Endothelial cell (in vitro differentiated cells): Measurements from ENCODE around the gene CEP95. TPM values are rescaled to one million over a fixed set of nuclear protein-coding genes. Genes with fewer than 3 reads are reported as not detected.

ENCODE experiments used
- DNase-seq: peaks from one replicate; pipeline ENCODE4 v3.0.0; 2021; ENCODE audit warnings: low spot score
- H3K27ac Mint-ChIP-seq: one replicate; pipeline ENCODE4 v1.8.0; 2021; ENCODE audit warnings: mixed read lengths, inconsistent platforms; ENCODE audit not compliant: unreplicated experiment
- H3K27me3 Mint-ChIP-seq: one replicate; pipeline ENCODE4 v1.8.0; 2021; ENCODE audit warnings: mild to moderate bottlenecking, moderate library complexity, mixed read lengths, inconsistent platforms; ENCODE audit not compliant: unreplicated experiment
- H3K36me3 Mint-ChIP-seq: one replicate; pipeline ENCODE4 v1.8.0; 2021; ENCODE audit warnings: mild to moderate bottlenecking, low read depth, mixed read lengths, inconsistent platforms; ENCODE audit not compliant: unreplicated experiment
- H3K4me1 Mint-ChIP-seq: one replicate; pipeline ENCODE4 v1.8.0; 2021; ENCODE audit warnings: mild to moderate bottlenecking, mixed read lengths, inconsistent platforms; ENCODE audit not compliant: unreplicated experiment
- H3K4me3 Mint-ChIP-seq: one replicate; pipeline ENCODE4 v1.8.0; 2021; ENCODE audit warnings: mild to moderate bottlenecking, mixed read lengths, inconsistent platforms; ENCODE audit not compliant: unreplicated experiment
- H3K9me3 Mint-ChIP-seq: one replicate; pipeline ENCODE4 v1.8.0; 2021; ENCODE audit warnings: mixed read lengths, inconsistent platforms; ENCODE audit not compliant: unreplicated experiment
- CTCF ChIP-seq: fragments of 200-600 bp; sonication (generic); IDR thresholded peaks from one replicate; pipeline ENCODE4 v1.5.0; 2021; ENCODE audit warnings: antibody characterized with exemption; ENCODE audit not compliant: unreplicated experiment
- total RNA-seq: library from RNA; stranded (reverse); fragmentation: NEBNext Ultra II Directional; extraction: Animal tissue kit (Norgen Biotek cat#: 25700); gene quantifications from one replicate; pipeline ENCODE4 v1.2.1, GENCODE V29; 2021; ENCODE audit not compliant: unreplicated experiment

CEP95 gene
- total RNA-seq, 1 donor from 2014 or later = 47.8 TPM

DNA sequence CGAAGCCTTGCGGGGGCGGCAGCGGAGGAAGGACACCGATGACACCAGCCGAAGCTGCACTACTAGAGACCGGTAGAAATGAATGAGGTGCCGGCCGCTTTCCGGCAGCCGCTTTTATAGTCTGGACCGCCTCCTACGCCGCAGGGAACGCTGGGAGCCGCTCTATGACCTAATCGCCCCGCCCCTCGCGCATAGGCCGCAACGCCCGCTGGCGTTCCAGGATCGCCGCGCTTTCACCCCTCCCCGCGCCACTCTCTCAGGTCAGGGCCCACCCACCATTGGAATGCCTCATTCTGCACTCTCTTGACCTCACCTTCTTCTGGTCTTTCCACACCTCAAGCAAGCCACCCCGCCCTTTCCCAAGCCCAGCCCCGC is 589 bp upstream of the CEP95 start, which contains the start of gene DDX5:
Gene DDX5 (minus strand): TSS at position 89 of the 375 bp plus-strand sequence. CDS start 170 bp downstream, outside the sequence.
- H3K27ac Mint-ChIP-seq = peak within 1 kb of the TSS; percentile 100

GRCh38 chr17:64507413-64507782 is 621 bp downstream of the CEP95 start:
- DNase-seq = peak; percentile 9
- peaks cover 52% of the 10 kb centered on the region for H3K36me3 Mint-ChIP-seq
- peak overlapping the region; percentile 100 for H3K27ac Mint-ChIP-seq
- peak overlapping the region; percentile 100 for H3K4me3 Mint-ChIP-seq
- peaks cover 30% of the 10 kb centered on the region for H3K27me3 Mint-ChIP-seq
- no peaks in the 10 kb centered on the region for H3K9me3 Mint-ChIP-seq
- TF ChIP-seq CTCF = no peak
- peaks cover 44% of the 10 kb centered on the region for H3K4me1 Mint-ChIP-seq

More for the DNA sequence above, 589 bp upstream of the CEP95 start, which contains the start of gene DDX5:
- Mint-ChIP-seq H3K4me1 (peaks cover 55% of the 10 kb centered on the region), H3K27me3 (peaks cover 35% of the 10 kb centered on the region), H3K36me3 (peaks cover 60% of the 10 kb centered on the region), H3K4me3 (peak within 1 kb of the TSS; percentile 100), H3K9me3 (no peaks in the 10 kb centered on the region)
- DNase-seq = peak; percentile 94
- TF ChIP-seq CTCF = no peak

- TF ChIP-seq CTCF = no peak
- Mint-ChIP-seq H3K27ac (no peak overlapping the region), H3K4me1 (peaks cover 34% of the 10 kb centered on the region), H3K27me3 (peaks cover 28% of the 10 kb centered on the region), H3K4me3 (peak overlapping the region; percentile 77), H3K9me3 (no peaks in the 10 kb centered on the region), H3K36me3 (peaks cover 39% of the 10 kb centered on the region)
- DNase-seq = no peak
These were observed 1.9 kb downstream of the CEP95 start for GRCh38 chr17:64508683-64509082.

DNA sequence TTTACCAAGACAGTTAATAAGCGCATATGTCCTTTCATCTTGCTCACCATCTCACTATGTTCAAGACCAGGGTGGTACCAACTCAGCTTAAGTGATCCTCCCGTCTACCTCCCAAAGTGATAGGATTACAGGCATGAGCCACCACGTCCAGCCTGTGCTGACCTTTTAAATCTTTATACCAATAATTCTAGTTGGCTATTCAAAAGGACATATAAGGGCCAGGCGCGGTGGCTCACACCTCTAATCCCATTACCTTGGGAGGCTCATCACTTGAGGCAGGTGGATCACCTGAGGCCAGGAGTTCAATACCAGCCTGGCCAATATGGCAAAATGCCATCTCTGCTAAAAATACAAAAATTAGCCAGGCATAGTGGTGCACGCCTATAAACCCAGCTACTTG is 2.4 kb downstream of the CEP95 start:
- H3K4me1 Mint-ChIP-seq = peaks cover 29% of the 10 kb centered on the region
- TF ChIP-seq CTCF = no peak
- peaks cover 28% of the 10 kb centered on the region for H3K27me3 Mint-ChIP-seq
- H3K9me3 Mint-ChIP-seq = no peaks in the 10 kb centered on the region
- no peak for DNase-seq
- H3K4me3 Mint-ChIP-seq = no peak overlapping the region
- H3K27ac Mint-ChIP-seq = no peak overlapping the region
- peaks cover 34% of the 10 kb centered on the region for H3K36me3 Mint-ChIP-seq

DNA sequence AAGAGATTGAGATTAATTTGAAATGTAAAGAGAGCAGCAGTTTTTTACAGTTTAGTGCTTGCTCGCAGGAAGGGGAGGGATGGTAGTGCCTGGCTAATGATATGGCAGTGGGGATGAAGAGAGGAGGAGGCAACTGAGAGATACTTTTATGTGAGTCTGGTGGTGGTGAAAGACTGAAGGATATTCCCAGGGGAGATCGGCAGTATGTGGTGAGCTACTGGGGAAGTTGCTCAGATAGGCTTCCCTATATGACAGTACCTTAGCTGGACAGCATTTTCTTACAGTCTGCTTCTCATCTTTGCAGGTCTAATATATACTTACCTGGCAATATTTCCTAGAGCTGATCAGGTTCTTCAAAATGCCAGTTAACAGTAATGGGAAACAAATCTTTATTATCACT is 8.6 kb downstream of the CEP95 start:
- no peak for DNase-seq
- Mint-ChIP-seq H3K36me3 (peaks cover 15% of the 10 kb centered on the region), H3K4me3 (no peak overlapping the region), H3K4me1 (no peaks in the 10 kb centered on the region), H3K27ac (no peak overlapping the region), H3K27me3 (no peaks in the 10 kb centered on the region), H3K9me3 (no peaks in the 10 kb centered on the region)
- TF ChIP-seq CTCF = no peak
